Panc1 (cell line): ENCODE data around the gene CXCL6. TPM values are rescaled to one million over a fixed set of nuclear protein-coding genes. Genes with fewer than 3 reads are reported as not detected.

Source experiments
- ATAC-seq: fragments of 200-7000 bp; cut with Tn5 transposase; 2 replicates; pipeline ENCODE4 v1.9.1; 2020; ENCODE audit warnings: mild to moderate bottlenecking, moderate library complexity
- BruUV-seq: library from RNA; stranded (reverse); fragments of 400-500 nt; replicated peaks from 2 replicates; lab custom pipeline; 2021; lab: Mats Ljungman, UMichigan
- CTCF ChIA-PET: fragments of 300-600 bp; sonication (Branson Sonifier 250); formaldehyde crosslinking; loops from one replicate; lab custom pipeline; 2022; ENCODE audit warnings: antibody characterized with exemption; lab: Charles Lee
- POLR2A ChIA-PET: fragments of 300-600 bp; sonication (Branson Sonifier 250); formaldehyde crosslinking; loops from one replicate; lab custom pipeline; 2022; ENCODE audit warnings: antibody characterized with exemption; lab: Charles Lee
- DNase-seq: peaks from one replicate; pipeline ENCODE4 v3.0.0-alpha.2; 2010; ENCODE audit warnings: low read depth, low spot score
- H3K27ac ChIP-seq: 2 replicates; pipeline ENCODE4 v1.5.1; 2011; ENCODE audit warnings: mild to moderate bottlenecking, low read length, inconsistent platforms
- H3K27me3 ChIP-seq: fragments of 200-500 bp; sonication (Bioruptor generic); 2 replicates; pipeline ENCODE4 v1.6.0; 2014; ENCODE audit warnings: low read length, inconsistent platforms; ENCODE audit not compliant: control insufficient read depth, insufficient read depth
- H3K36me3 ChIP-seq: fragments of 200-500 bp; sonication (Bioruptor generic); 2 replicates; pipeline ENCODE4 v1.5.1; 2014; ENCODE audit warnings: inconsistent platforms, mild to moderate bottlenecking, low read length, moderate library complexity; ENCODE audit not compliant: control insufficient read depth, insufficient read depth
- H3K4me1 ChIP-seq: 2 replicates; pipeline ENCODE4 v1.5.1; 2011; ENCODE audit warnings: inconsistent platforms, mild to moderate bottlenecking, low read length, moderate library complexity; ENCODE audit not compliant: control insufficient read depth, insufficient read depth
- H3K4me3 ChIP-seq, 2 experiments: 2 replicates each; pipeline ENCODE4 v1.5.1; 2011 to 2012; ENCODE audit warnings: low read depth in 2 of 2, low read length in 2 of 2, mild to moderate bottlenecking in 2 of 2, inconsistent platforms in 1 of 2, moderate library complexity in 1 of 2
- H3K9me3 ChIP-seq: fragments of 200-500 bp; sonication (Bioruptor generic); 2 replicates; pipeline ENCODE4 v1.5.1; 2014; ENCODE audit warnings: low read depth, mild to moderate bottlenecking, inconsistent platforms, low read length, moderate library complexity; ENCODE audit not compliant: control insufficient read depth, insufficient read depth
- CTCF ChIP-seq: fragments of 450-650 bp; IDR thresholded peaks from 2 replicates; pipeline ENCODE4 v1.5.1; 2017; ENCODE audit warnings: mild to moderate bottlenecking
- POLR2AphosphoS5 ChIP-seq: IDR thresholded peaks from 2 replicates; pipeline ENCODE4 v1.6.1; 2012; ENCODE audit warnings: mild to moderate bottlenecking, low read depth, low read length, moderate library complexity
- SIN3A ChIP-seq: IDR thresholded peaks from 2 replicates; pipeline ENCODE4 v1.6.1; 2012; ENCODE audit warnings: low read depth, mild to moderate bottlenecking, low read length, moderate library complexity, borderline replicate concordance; ENCODE audit not compliant: insufficient read depth
- TCF7L2 ChIP-seq: IDR thresholded peaks from 2 replicates; pipeline ENCODE4 v1.6.1; 2011; ENCODE audit warnings: mild to moderate bottlenecking, low read depth, low read length, inconsistent platforms
- in situ Hi-C: cut with HindIII; loops from 2 replicates; pipeline ENCODE4 v1.10.0; 2016; ENCODE audit warnings: low sequenced_read_pairs, low pct_unique_long_range_greater_than_20kb
- intact Hi-C: fragments of 100-400 bp; cut with micrococcal nuclease; formaldehyde crosslinking; loops from one replicate; pipeline ENCODE4 v1.10.0; 2022; ENCODE audit not compliant: unreplicated experiment
- total RNA-seq: library from RNA; stranded (reverse); gene quantifications from one replicate; pipeline ENCODE4 v1.2.1, GENCODE V29; 2021; ENCODE audit not compliant: unreplicated experiment
- TF ChIP-seq, protein P1 (sequence below), 2 experiments: IDR thresholded peaks; 2 replicates each; pipeline ENCODE4 v1.6.1; 2011 to 2012; ENCODE audit warnings: low read depth in 2 of 2, control low read depth in 1 of 2, low read length in 1 of 2, mild to moderate bottlenecking in 1 of 2, moderate library complexity in 1 of 2; ENCODE audit not compliant: insufficient read depth in 1 of 2

The CXCL6 gene
- total RNA-seq, 1 experiment from 2014 or later: 0.33 TPM

GRCh38 chr4:73798842-73799241 is 37.6 kb upstream of the CXCL6 start:
- DNase-seq: no peak
- CTCF ChIA-PET: no interaction called here
- TF ChIP-seq SIN3A: no peak
- TF ChIP-seq, protein P1, sequence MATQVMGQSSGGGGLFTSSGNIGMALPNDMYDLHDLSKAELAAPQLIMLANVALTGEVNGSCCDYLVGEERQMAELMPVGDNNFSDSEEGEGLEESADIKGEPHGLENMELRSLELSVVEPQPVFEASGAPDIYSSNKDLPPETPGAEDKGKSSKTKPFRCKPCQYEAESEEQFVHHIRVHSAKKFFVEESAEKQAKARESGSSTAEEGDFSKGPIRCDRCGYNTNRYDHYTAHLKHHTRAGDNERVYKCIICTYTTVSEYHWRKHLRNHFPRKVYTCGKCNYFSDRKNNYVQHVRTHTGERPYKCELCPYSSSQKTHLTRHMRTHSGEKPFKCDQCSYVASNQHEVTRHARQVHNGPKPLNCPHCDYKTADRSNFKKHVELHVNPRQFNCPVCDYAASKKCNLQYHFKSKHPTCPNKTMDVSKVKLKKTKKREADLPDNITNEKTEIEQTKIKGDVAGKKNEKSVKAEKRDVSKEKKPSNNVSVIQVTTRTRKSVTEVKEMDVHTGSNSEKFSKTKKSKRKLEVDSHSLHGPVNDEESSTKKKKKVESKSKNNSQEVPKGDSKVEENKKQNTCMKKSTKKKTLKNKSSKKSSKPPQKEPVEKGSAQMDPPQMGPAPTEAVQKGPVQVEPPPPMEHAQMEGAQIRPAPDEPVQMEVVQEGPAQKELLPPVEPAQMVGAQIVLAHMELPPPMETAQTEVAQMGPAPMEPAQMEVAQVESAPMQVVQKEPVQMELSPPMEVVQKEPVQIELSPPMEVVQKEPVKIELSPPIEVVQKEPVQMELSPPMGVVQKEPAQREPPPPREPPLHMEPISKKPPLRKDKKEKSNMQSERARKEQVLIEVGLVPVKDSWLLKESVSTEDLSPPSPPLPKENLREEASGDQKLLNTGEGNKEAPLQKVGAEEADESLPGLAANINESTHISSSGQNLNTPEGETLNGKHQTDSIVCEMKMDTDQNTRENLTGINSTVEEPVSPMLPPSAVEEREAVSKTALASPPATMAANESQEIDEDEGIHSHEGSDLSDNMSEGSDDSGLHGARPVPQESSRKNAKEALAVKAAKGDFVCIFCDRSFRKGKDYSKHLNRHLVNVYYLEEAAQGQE (IDR thresholded peaks at IDR 0.05; ENCODE audit: insufficient read depth in 1 of 2, low read depth in 2 of 2, low read length in 1 of 2): no peak
- no peak for TF ChIP-seq POLR2AphosphoS5
- TF ChIP-seq TCF7L2: no peak
- TF ChIP-seq CTCF: no peak

DNA sequence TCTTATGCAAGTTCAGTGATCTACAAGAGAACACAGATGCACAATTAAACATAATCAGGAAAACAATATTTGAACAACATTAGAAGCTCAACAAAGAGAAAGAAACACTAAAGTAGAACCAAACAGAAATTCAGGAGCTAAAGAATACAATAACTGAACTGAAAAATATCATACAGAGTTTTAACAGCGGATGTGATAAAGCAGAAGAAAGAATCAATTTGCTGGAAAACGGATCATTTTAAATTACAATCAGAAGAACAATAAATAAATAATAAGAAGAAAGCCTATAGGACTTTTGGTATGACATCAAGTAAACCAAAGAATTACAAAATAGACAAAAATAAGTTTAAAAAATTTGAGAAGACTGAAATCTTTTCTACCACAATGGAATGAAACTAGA is 36.3 kb upstream of the CXCL6 start:
- H3K4me3 ChIP-seq: no peak overlapping the region
- H3K4me1 ChIP-seq: no peaks in the 10 kb centered on the region
- ChIA-PET CTCF (no interaction called here), POLR2A (no interaction called here)
- no peak for DNase-seq
- no peak overlapping the region for H3K27ac ChIP-seq
- ATAC-seq: no peak
- no peaks in the 10 kb centered on the region for H3K9me3 ChIP-seq
- no peaks in the 10 kb centered on the region for H3K27me3 ChIP-seq
- no peaks in the 10 kb centered on the region for H3K36me3 ChIP-seq
- TF ChIP-seq SIN3A (no peak), CTCF (no peak), TCF7L2 (no peak), POLR2AphosphoS5 (no peak)
- TF ChIP-seq, protein P1 (IDR thresholded peaks at IDR 0.05; ENCODE audit: insufficient read depth in 1 of 2, low read depth in 2 of 2, low read length in 1 of 2): no peak
- in situ Hi-C loops (no loop called here), intact Hi-C loops (no loop called here)
- no TSS peak for BruUV-seq

More at GRCh38 chr4:73798842-73799241, 37.6 kb upstream of the CXCL6 start:
- in situ Hi-C loops: no loop called here
- Histone ChIP-seq H3K4me3 (no peak overlapping the region), H3K36me3 (no peaks in the 10 kb centered on the region), H3K27me3 (no peaks in the 10 kb centered on the region), H3K9me3 (no peaks in the 10 kb centered on the region), H3K27ac (no peak overlapping the region), H3K4me1 (no peaks in the 10 kb centered on the region)
- POLR2A ChIA-PET: no interaction called here
- intact Hi-C loops: no loop called here
- ATAC-seq: no peak
- BruUV-seq: no TSS peak
